Measurements from ENCODE around the gene SMIM10.
"Not testable (repeated sequence)": the region's sequence is repeated elsewhere in the genome, so short reads cannot be mapped to it uniquely, and the experiment has no call there.

The SMIM10 gene

DNA sequence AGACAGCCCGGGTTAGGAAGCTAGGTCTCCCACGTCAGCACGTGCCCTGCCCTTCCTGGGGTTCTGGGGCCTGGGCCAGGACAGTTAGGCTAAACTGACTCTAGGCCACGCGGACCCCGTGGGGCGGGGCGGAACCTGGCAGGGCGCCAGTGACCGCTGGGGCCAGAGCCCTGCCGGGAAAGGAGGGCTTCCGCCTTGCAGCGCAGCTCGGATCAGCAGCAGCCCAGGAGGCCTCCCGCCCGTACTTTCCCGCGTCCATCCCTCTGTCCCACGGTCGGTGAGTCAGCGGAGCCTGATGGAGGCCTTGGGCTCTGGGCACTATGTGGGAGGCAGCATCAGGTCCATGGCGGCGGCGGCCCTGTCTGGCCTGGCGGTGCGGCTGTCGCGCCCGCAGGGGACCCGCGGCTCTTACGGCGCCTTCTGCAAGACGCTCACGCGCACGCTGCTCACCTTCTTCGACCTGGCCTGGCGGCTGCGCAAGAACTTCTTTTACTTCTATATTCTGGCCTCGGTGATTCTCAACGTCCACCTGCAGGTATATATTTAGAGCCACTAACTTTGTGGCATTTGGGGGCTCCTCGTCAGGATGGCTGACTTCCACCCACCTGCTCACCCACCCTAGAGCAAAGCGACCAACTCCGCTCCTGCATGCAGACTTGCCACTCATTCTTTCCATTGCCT, at the start of gene SMIM10:
TSS of gene SMIM10 (plus strand) at position 191 of the 681 bp plus-strand sequence. CDS start at position 296, 105 bp downstream.
- Histone ChIP-seq H3K9ac (ENCODE audit: low read length) (peak within 1 kb of the TSS; percentile 80), H3K4me3 (ENCODE audit: low read length) (peak within 1 kb of the TSS; percentile 77), H3K27me3 (replicated peaks; ENCODE audit: control insufficient read depth, insufficient read depth, low read length) (no peaks in the 10 kb centered on the region), H3K36me3 (ENCODE audit: control insufficient read depth, insufficient read depth, low read length, severe bottlenecking) (no peaks in the 10 kb centered on the region), H3K9me3 (ENCODE audit: control insufficient read depth, low read length) (no peaks in the 10 kb centered on the region), H3K4me1 (ENCODE audit: control insufficient read depth, insufficient read depth, low read length) (peaks cover 11% of the 10 kb centered on the region)
- DNase-seq (ENCODE audit: low read depth): peak; percentile 77

DNA sequence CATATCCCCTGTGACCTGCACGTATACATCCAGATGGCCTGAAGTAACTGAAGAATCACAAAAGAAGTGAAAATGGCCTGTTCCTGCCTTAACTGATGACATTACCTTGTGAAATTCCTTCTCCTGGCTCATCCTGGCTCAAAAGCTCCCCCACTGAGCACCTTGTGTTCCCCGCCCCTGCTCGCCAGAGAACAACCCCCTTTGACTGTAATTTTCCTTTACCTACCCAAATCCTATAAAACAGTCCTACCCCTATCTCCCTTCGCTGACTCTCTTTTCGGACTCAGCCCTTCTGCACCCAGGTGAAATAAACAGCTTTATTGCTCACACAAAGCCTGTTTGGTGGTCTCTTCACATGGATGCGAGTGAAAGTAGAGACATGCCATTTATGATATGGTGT, 44.4 kb upstream of the SMIM10 start:
- H3K36me3 ChIP-seq (ENCODE audit: control insufficient read depth, insufficient read depth, low read length, severe bottlenecking); H3K4me3 ChIP-seq (ENCODE audit: low read length); H3K9ac ChIP-seq (ENCODE audit: low read length); H3K9me3 ChIP-seq (ENCODE audit: control insufficient read depth, low read length); DNase-seq (ENCODE audit: low read depth); H3K27me3 ChIP-seq (replicated peaks; ENCODE audit: control insufficient read depth, insufficient read depth, low read length): not testable (repeated sequence)
- peaks cover 15% of the 10 kb centered on the region for H3K4me1 ChIP-seq (ENCODE audit: control insufficient read depth, insufficient read depth, low read length)

- Histone ChIP-seq H3K4me1 (ENCODE audit: control insufficient read depth, insufficient read depth, low read length) (peaks cover 15% of the 10 kb centered on the region), H3K9ac (ENCODE audit: low read length) (peak overlapping the region; percentile 36), H3K27me3 (replicated peaks; ENCODE audit: control insufficient read depth, insufficient read depth, low read length) (peaks cover 7% of the 10 kb centered on the region), H3K4me3 (ENCODE audit: low read length) (no peak overlapping the region), H3K36me3 (ENCODE audit: control insufficient read depth, insufficient read depth, low read length, severe bottlenecking) (no peaks in the 10 kb centered on the region), H3K9me3 (ENCODE audit: control insufficient read depth, low read length) (no peaks in the 10 kb centered on the region)
- peak; percentile 14 for DNase-seq (ENCODE audit: low read depth)
These were observed 42.2 kb upstream of the SMIM10 start for GRCh38 chrX:134948333-134949241.

GRCh38 chrX:134949271-134949670, 41.5 kb upstream of the SMIM10 start:
- Histone ChIP-seq H3K27me3 (replicated peaks; ENCODE audit: control insufficient read depth, insufficient read depth, low read length) (peaks cover 2% of the 10 kb centered on the region), H3K4me1 (ENCODE audit: control insufficient read depth, insufficient read depth, low read length) (peaks cover 15% of the 10 kb centered on the region), H3K36me3 (ENCODE audit: control insufficient read depth, insufficient read depth, low read length, severe bottlenecking) (no peaks in the 10 kb centered on the region), H3K9ac (ENCODE audit: low read length) (peak overlapping the region; percentile 36), H3K9me3 (ENCODE audit: control insufficient read depth, low read length) (no peaks in the 10 kb centered on the region), H3K4me3 (ENCODE audit: low read length) (no peak overlapping the region)
- no peak for DNase-seq (ENCODE audit: low read depth)

DNA sequence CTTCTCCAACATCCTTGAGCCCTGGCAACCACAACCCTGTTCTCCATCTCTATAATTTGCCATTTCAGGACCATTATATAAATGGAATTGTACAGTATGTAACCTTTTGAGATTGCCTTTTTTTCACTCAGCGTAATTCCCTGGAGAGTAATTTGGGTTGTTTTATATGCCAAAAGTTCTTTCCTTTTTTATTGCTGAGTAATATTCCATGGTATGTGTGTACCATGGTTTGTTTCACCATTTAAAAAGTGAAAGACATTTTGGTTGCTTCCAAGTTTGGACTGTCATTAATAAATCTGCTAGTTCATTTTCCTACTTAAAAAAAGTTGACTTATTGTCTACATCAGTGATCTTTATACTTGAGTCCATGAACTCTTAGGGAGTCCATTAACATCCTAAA, 33.0 kb upstream of the SMIM10 start:
- Histone ChIP-seq H3K4me3 (ENCODE audit: low read length) (no peak overlapping the region), H3K4me1 (ENCODE audit: control insufficient read depth, insufficient read depth, low read length) (no peaks in the 10 kb centered on the region), H3K9ac (ENCODE audit: low read length) (no peak overlapping the region), H3K36me3 (ENCODE audit: control insufficient read depth, insufficient read depth, low read length, severe bottlenecking) (no peaks in the 10 kb centered on the region), H3K9me3 (ENCODE audit: control insufficient read depth, low read length) (peaks cover 3% of the 10 kb centered on the region), H3K27me3 (replicated peaks; ENCODE audit: control insufficient read depth, insufficient read depth, low read length) (peaks cover 6% of the 10 kb centered on the region)
- no peak for DNase-seq (ENCODE audit: low read depth)

DNA sequence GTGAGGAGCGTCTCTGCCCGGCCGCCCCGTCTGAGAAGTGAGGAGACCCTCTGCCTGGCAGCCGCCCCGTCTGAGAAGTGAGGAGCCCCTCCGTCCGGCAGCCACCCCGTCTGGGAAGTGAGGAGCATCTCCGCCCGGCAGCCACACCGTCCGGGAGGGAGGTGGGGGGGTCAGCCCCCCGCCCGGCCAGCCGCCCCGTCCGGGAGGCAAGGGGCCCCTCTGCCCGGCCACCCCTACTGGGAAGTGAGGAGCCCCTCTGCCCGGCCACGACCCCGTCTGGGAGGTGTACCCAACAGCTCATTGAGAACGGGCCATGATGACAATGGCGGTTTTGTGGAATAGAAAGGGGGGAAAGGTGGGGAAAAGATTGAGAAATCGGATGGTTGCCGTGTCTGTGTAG, 30.4 kb upstream of the SMIM10 start:
- H3K4me3 ChIP-seq (ENCODE audit: low read length); H3K36me3 ChIP-seq (ENCODE audit: control insufficient read depth, insufficient read depth, low read length, severe bottlenecking); DNase-seq (ENCODE audit: low read depth); H3K9ac ChIP-seq (ENCODE audit: low read length); H3K4me1 ChIP-seq (ENCODE audit: control insufficient read depth, insufficient read depth, low read length); H3K9me3 ChIP-seq (ENCODE audit: control insufficient read depth, low read length): not testable (repeated sequence)
- H3K27me3 ChIP-seq (replicated peaks; ENCODE audit: control insufficient read depth, insufficient read depth, low read length): peaks cover 12% of the 10 kb centered on the region

GRCh38 chrX:134963041-134963440, 27.8 kb upstream of the SMIM10 start:
- peaks cover 3% of the 10 kb centered on the region for H3K4me1 ChIP-seq (ENCODE audit: control insufficient read depth, insufficient read depth, low read length)

GRCh38 chrX:134969726-134970125, 21.1 kb upstream of the SMIM10 start:
- peak; percentile 65 for DNase-seq (ENCODE audit: low read depth)
- no peaks in the 10 kb centered on the region for H3K36me3 ChIP-seq (ENCODE audit: control insufficient read depth, insufficient read depth, low read length, severe bottlenecking)
- no peak overlapping the region for H3K9ac ChIP-seq (ENCODE audit: low read length)
- no peak overlapping the region for H3K4me3 ChIP-seq (ENCODE audit: low read length)
- peaks cover 3% of the 10 kb centered on the region for H3K4me1 ChIP-seq (ENCODE audit: control insufficient read depth, insufficient read depth, low read length)
- no peaks in the 10 kb centered on the region for H3K9me3 ChIP-seq (ENCODE audit: control insufficient read depth, low read length)
- no peaks in the 10 kb centered on the region for H3K27me3 ChIP-seq (replicated peaks; ENCODE audit: control insufficient read depth, insufficient read depth, low read length)

More at GRCh38 chrX:134963041-134963440, 27.8 kb upstream of the SMIM10 start:
- peaks cover 12% of the 10 kb centered on the region for H3K27me3 ChIP-seq (replicated peaks; ENCODE audit: control insufficient read depth, insufficient read depth, low read length)
- H3K9ac ChIP-seq (ENCODE audit: low read length): no peak overlapping the region
- no peak for DNase-seq (ENCODE audit: low read depth)
- H3K4me3 ChIP-seq (ENCODE audit: low read length): no peak overlapping the region
- H3K36me3 ChIP-seq (ENCODE audit: control insufficient read depth, insufficient read depth, low read length, severe bottlenecking): no peaks in the 10 kb centered on the region
- H3K9me3 ChIP-seq (ENCODE audit: control insufficient read depth, low read length): no peaks in the 10 kb centered on the region

- Histone ChIP-seq H3K27me3 (replicated peaks; ENCODE audit: control insufficient read depth, insufficient read depth, low read length) (no peaks in the 10 kb centered on the region), H3K9me3 (ENCODE audit: control insufficient read depth, low read length) (no peaks in the 10 kb centered on the region), H3K4me1 (ENCODE audit: control insufficient read depth, insufficient read depth, low read length) (peaks cover 3% of the 10 kb centered on the region), H3K4me3 (ENCODE audit: low read length) (no peak overlapping the region), H3K36me3 (ENCODE audit: control insufficient read depth, insufficient read depth, low read length, severe bottlenecking) (no peaks in the 10 kb centered on the region), H3K9ac (ENCODE audit: low read length) (no peak overlapping the region)
- no peak for DNase-seq (ENCODE audit: low read depth)
These were observed 18.9 kb upstream of the SMIM10 start for GRCh38 chrX:134971926-134972325.

DNA sequence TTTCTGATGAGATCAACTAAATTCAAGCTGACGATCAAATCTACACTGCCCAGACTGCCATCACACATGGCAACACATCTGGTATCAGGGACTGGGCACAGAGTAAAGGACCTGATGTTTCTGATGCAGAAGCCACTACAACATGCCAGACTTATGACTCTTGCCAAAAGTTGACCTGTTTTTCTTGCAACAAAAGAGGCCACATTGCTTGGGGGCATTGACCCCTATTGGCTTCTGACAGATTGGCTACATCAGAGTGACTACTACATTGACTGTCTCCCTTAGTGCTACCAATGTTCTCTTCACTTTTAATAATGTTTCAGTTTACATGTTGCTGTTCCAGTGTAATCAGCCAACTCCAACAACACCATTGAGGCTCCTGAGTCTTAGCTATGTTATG, 15.3 kb upstream of the SMIM10 start:
- Histone ChIP-seq H3K4me3 (ENCODE audit: low read length) (no peak overlapping the region), H3K9me3 (ENCODE audit: control insufficient read depth, low read length) (no peaks in the 10 kb centered on the region), H3K27me3 (replicated peaks; ENCODE audit: control insufficient read depth, insufficient read depth, low read length) (no peaks in the 10 kb centered on the region), H3K36me3 (ENCODE audit: control insufficient read depth, insufficient read depth, low read length, severe bottlenecking) (no peaks in the 10 kb centered on the region), H3K4me1 (ENCODE audit: control insufficient read depth, insufficient read depth, low read length) (no peaks in the 10 kb centered on the region), H3K9ac (ENCODE audit: low read length) (no peak overlapping the region)
- no peak for DNase-seq (ENCODE audit: low read depth)

DNA sequence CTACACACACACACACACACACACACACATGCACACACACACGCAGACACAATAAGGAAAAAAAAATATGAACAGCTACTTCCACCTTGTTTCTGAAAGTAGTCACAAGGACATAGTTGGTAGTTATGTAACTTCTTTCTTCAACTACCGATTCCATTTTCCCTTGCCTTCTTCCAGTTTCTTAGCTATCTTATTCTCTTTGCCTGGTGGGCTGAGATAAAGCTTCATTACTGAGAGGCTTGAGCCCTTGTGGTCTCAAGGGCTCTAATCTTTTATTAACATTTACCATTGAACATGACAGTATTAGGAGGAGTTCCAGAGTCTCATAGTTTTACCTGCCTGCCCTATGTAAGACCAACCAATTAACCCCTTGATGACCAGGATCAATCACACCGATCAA, 8.9 kb upstream of the SMIM10 start:
- Histone ChIP-seq H3K9ac (ENCODE audit: low read length) (no peak overlapping the region), H3K4me1 (ENCODE audit: control insufficient read depth, insufficient read depth, low read length) (no peaks in the 10 kb centered on the region)
- no peak for DNase-seq (ENCODE audit: low read depth)

More for the DNA sequence above, 8.9 kb upstream of the SMIM10 start:
- Histone ChIP-seq H3K9me3 (ENCODE audit: control insufficient read depth, low read length) (no peaks in the 10 kb centered on the region), H3K4me3 (ENCODE audit: low read length) (no peak overlapping the region), H3K27me3 (replicated peaks; ENCODE audit: control insufficient read depth, insufficient read depth, low read length) (peaks cover 4% of the 10 kb centered on the region), H3K36me3 (ENCODE audit: control insufficient read depth, insufficient read depth, low read length, severe bottlenecking) (no peaks in the 10 kb centered on the region)

Measured in adipocyte (in vitro differentiated cells).